ENCODE measurements around the gene SMLR1. TPM values are rescaled to one million over a fixed set of nuclear protein-coding genes. Genes with fewer than 3 reads are reported as not detected.

The SMLR1 gene
- total and polyA plus RNA-seq, 9 of the 15 experiments (the other 6 are each of a cell fraction or from before 2014, with no cell fraction given): not detected

GRCh38 chr6:130885392-130886192, 58.4 kb downstream of the SMLR1 start (continued):
- TF ChIP-seq PRDM10 (IDR thresholded peaks at IDR 0.05; ENCODE audit: partially characterized antibody) (no peak), ZNF764 (CRISPR knock-in tag; IDR thresholded peaks at IDR 0.05; ENCODE audit: low read depth) (no peak), ZNF830 (CRISPR knock-in tag; IDR thresholded peaks at IDR 0.05) (no peak), GATA2 (CRISPR knock-in tag; IDR thresholded peaks at IDR 0.05) (no peak), TAL1 (IDR thresholded peaks at IDR 0.05) (no peak), RBM17 (IDR thresholded peaks at IDR 0.05; ENCODE audit: borderline replicate concordance, low read depth, low read length) (no peak), RBM34 (IDR thresholded peaks at IDR 0.05; ENCODE audit: borderline replicate concordance, insufficient read depth, low read length) (no peak), HDAC6 (IDR thresholded peaks at IDR 0.05; ENCODE audit: low read depth, low read length) (no peak), ARID4B (CRISPR knock-in tag; IDR thresholded peaks at IDR 0.05) (no peak), ZBTB11 (CRISPR knock-in tag; IDR thresholded peaks at IDR 0.05) (no peak), SMARCE1 (IDR thresholded peaks at IDR 0.05) (no peak), ZNF316 (IDR thresholded peaks at IDR 0.05) (peak; percentile 93), SRSF3 (IDR thresholded peaks at IDR 0.05; ENCODE audit: insufficient read depth, low read length) (no peak), SNRNP70 (optimal IDR thresholded peaks at IDR 0.05; ENCODE audit: low read depth, low read length) (no peak), MAFK (IDR thresholded peaks at IDR 0.05; ENCODE audit: low read length) (peak; percentile 80), HDAC2 (IDR thresholded peaks at IDR 0.05) (no peak)

Data from K562 (cell line).